Uterus (tissue), 4 donors: ENCODE measurements around the gene STARD3NL. TPM values are rescaled to one million over a fixed set of nuclear protein-coding genes. Genes with fewer than 3 reads are reported as not detected.

Experiments
- DNase-seq, 2 donors: peaks; one replicate each; pipeline ENCODE4 v3.0.0-alpha.2; 2019 to 2020
- H3K27ac ChIP-seq, 2 donors: fragments of 200-600 bp; sonication (generic); 1 replicate in 1 of 2; 2 replicates in 1 of 2; pipeline ENCODE4 v1.5.1; 2016 to 2018
- H3K27me3 ChIP-seq, 2 donors: fragments of 200-600 bp; sonication (generic); one replicate each; pipeline ENCODE4 v1.5.1; 2018 to 2019; ENCODE audit warnings: control low read depth in 1 of 2
- H3K36me3 ChIP-seq, 2 donors: fragments of 200-600 bp; sonication (generic); one replicate each; pipeline ENCODE4 v1.5.1; 2019; ENCODE audit warnings: control low read depth in 1 of 2
- H3K4me1 ChIP-seq, 2 donors: fragments of 200-600 bp; sonication (generic); one replicate each; pipeline ENCODE4 v1.5.1; 2018 to 2019; ENCODE audit warnings: control low read depth in 1 of 2
- H3K4me3 ChIP-seq, 2 donors: fragments of 200-600 bp; sonication (generic); 1 replicate in 1 of 2; 2 replicates in 1 of 2; pipeline ENCODE4 v1.5.1; 2018 to 2019; ENCODE audit warnings: mild to moderate bottlenecking in 1 of 2
- H3K9me3 ChIP-seq, 2 donors: fragments of 200-600 bp; sonication (generic); one replicate each; pipeline ENCODE4 v1.5.1; 2019; ENCODE audit warnings: control low read depth in 1 of 2
- CTCF ChIP-seq, 4 experiments: fragments of 200-600 bp in 2 of 4; fragments of 450-650 bp in 2 of 4; sonication (generic) in 2 of 4; IDR thresholded peaks; one replicate each; pipeline ENCODE4 v1.5.1; 2016 to 2019; ENCODE audit warnings: antibody characterized with exemption in 4 of 4, mild to moderate bottlenecking in 2 of 4, moderate library complexity in 1 of 4
- POLR2A ChIP-seq, 2 donors: fragments of 450-650 bp; IDR thresholded peaks; one replicate each; pipeline ENCODE4 v1.6.1; 2016; ENCODE audit warnings: antibody characterized with exemption in 2 of 2, mild to moderate bottlenecking in 1 of 2, moderate library complexity in 1 of 2
- intact Hi-C: fragments of 100-400 bp; cut with DNase I; formaldehyde crosslinking; loops from one replicate; pipeline ENCODE4 v1.15.1; 2023; ENCODE audit warnings: low total_unique reads
- small RNA-seq: library from RNA; depleted of rRNA; stranded (forward); fragments of <200 nt; gene quantifications from one replicate; pipeline ENCODE3, GENCODE V24; 2016
- total RNA-seq, 4 donors: library from RNA; depleted of rRNA in 3 of 4; stranded (reverse); fragments of >200 nt in 3 of 4; gene quantifications; one replicate each; pipeline versions ENCODE4 v1.1.0 to v1.2.4, GENCODE V29; 2014 to 2023
- donor health status: DM: yes; HTN: yes; CAD: no.

The STARD3NL gene
- total RNA-seq, 4 donors from 2014 or later, result 36.9 to 95.6 (median 53.6) TPM

- no peaks in the 10 kb centered on the region for H3K9me3 ChIP-seq
- DNase-seq, result no peak
- H3K27ac ChIP-seq, result no peak overlapping the region
- H3K4me1 ChIP-seq, result no peaks in the 10 kb centered on the region
- intact Hi-C loops, result no loop called here
- no peak overlapping the region for H3K4me3 ChIP-seq
- H3K36me3 ChIP-seq, result no peaks in the 10 kb centered on the region
- no peaks in the 10 kb centered on the region for H3K27me3 ChIP-seq
- no peak for TF ChIP-seq CTCF (IDR thresholded peaks at IDR 0.05)
- no peak for TF ChIP-seq POLR2A (IDR thresholded peaks at IDR 0.05)
Measured at GRCh38 chr7:38280000-38280399, 102.0 kb downstream of the STARD3NL start.

Small RNA genes within 50 kb of the gene (small RNA-seq; reads per million reads assigned to genes)
- not detected for gene TRGJ1
- gene TRGJ2, result not detected
- not detected for gene TRGJP
- not detected for gene TRGJP1
- not detected for gene TRGJP2
